ENCODE results near the gene ARHGEF40.

The ARHGEF40 gene

GRCh38 chr14:21077672-21078071 lies 7.6 kb downstream of the ARHGEF40 start:
- TF ChIP-seq CTCF (IDR thresholded peaks at IDR 0.05; ENCODE audit: insufficient read depth, low read depth, low read length, missing control alignments), result no peak
- DNase-seq (ENCODE audit: low read depth), result no peak
- no peak overlapping the region for H3K4me3 ChIP-seq (ENCODE audit: low read length)

GRCh38 chr14:21078287-21078686 lies 8.2 kb downstream of the ARHGEF40 start:
- TF ChIP-seq CTCF (IDR thresholded peaks at IDR 0.05; ENCODE audit: insufficient read depth, low read depth, low read length, missing control alignments), result no peak
- no peak for DNase-seq (ENCODE audit: low read depth)
- H3K4me3 ChIP-seq (ENCODE audit: low read length), result no peak overlapping the region

- H3K4me3 ChIP-seq (ENCODE audit: low read length), result no peak overlapping the region
- no peak for DNase-seq (ENCODE audit: low read depth)
- TF ChIP-seq CTCF (IDR thresholded peaks at IDR 0.05; ENCODE audit: insufficient read depth, low read depth, low read length, missing control alignments), result no peak
Measured at GRCh38 chr14:21078726-21079125, 8.6 kb downstream of the ARHGEF40 start.

- H3K4me3 ChIP-seq (ENCODE audit: low read length), result no peak overlapping the region
- TF ChIP-seq CTCF (IDR thresholded peaks at IDR 0.05; ENCODE audit: insufficient read depth, low read depth, low read length, missing control alignments), result no peak
- DNase-seq (ENCODE audit: low read depth), result no peak
Measured at GRCh38 chr14:21081521-21082142, 11.5 kb downstream of the ARHGEF40 start.

- no peak for TF ChIP-seq CTCF (IDR thresholded peaks at IDR 0.05; ENCODE audit: insufficient read depth, low read depth, low read length, missing control alignments)
- H3K4me3 ChIP-seq (ENCODE audit: low read length), result no peak overlapping the region
- DNase-seq (ENCODE audit: low read depth), result no peak
Measured at GRCh38 chr14:21083565-21084325, 13.6 kb downstream of the ARHGEF40 start.

- no peak overlapping the region for H3K4me3 ChIP-seq (ENCODE audit: low read length)
- TF ChIP-seq CTCF (IDR thresholded peaks at IDR 0.05; ENCODE audit: insufficient read depth, low read depth, low read length, missing control alignments), result no peak
- no peak for DNase-seq (ENCODE audit: low read depth)
Measured at GRCh38 chr14:21084396-21084795, 14.3 kb downstream of the ARHGEF40 start.
